HG03196 (cell line): Measurements from ENCODE around the gene TNFRSF4.

Experiments used
- ATAC-seq: cut with Tn5 transposase; IDR thresholded peaks from one replicate; pipeline ENCODE4 v1.9.1; 2021; ENCODE audit not compliant: unreplicated experiment

The TNFRSF4 gene

DNA sequence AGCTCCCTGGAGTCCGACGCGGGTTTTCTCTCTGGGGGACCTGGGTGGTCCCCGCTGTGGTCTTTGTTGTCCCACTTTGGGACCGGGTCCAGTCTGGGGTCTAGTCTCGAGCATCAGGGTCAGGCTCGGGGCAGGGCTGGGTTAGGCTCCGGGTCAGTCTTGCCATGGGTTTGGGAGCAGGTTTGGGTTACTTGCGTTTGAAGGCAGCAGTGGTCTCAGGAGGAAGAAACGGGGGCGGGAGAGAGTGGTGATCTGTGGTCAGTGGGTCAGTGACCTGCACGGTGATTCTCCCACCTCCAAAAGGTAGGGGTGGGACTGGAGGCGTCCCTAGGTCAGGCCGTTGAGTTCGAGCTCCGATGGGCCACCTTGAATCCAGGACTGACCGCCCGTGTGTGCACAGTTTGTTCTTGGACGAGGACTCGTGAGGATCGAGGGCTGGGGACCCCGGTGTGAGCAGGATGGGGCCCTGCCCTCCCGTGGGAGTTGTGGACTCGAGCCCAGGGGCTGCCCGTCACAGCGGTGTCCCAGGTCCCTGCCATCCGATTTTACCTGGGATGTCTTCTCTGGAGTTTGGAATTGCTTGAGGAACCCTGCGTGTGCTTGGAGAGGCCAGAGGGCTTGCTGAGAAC lies 20.3 kb upstream of the TNFRSF4 start:
- no peak for ATAC-seq

DNA sequence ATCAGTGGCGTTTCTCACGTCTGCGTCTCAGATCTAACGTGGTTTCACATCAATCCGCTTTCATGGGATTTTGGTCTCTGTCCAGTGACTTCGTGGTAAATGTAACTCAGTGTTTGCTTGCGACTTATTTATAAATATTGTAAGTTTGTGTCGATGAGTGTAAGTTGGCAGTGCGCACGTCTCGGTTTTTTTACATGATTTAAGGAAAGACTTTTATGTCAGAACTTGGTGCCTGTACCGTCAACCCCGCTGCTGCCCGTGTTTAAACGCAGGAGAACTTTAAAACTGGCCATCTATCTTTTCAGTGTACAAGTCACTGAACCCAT lies 19.6 kb upstream of the TNFRSF4 start:
- no peak for ATAC-seq

DNA sequence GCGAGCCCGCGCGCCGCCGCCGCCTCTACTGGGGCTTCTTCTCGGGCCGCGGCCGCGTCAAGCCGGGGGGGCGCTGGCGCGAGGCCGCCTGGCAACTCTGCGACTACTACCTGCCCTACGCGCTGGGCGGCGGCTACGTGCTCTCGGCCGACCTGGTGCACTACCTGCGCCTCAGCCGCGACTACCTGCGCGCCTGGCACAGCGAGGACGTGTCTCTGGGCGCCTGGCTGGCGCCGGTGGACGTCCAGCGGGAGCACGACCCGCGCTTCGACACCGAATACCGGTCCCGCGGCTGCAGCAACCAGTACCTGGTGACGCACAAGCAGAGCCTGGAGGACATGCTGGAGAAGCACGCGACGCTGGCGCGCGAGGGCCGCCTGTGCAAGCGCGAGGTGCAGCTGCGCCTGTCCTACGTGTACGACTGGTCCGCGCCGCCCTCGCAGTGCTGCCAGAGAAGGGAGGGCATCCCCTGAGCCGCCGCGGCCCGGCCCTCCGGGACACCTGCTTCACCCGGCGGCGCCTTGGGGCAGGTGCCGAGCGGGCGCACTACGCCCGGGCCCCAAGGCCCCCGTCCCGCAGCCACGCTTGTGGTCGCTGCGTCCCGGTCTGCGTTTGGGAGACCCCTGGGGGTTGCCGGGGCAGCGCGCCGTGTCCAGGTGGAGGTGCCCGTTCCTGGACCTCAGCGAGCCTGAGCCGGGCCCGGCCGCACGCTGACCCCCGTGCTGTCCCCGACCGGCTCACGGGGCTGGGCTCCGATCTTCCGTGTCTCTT lies 19.0 kb upstream of the TNFRSF4 start:
- ATAC-seq, result no peak

DNA sequence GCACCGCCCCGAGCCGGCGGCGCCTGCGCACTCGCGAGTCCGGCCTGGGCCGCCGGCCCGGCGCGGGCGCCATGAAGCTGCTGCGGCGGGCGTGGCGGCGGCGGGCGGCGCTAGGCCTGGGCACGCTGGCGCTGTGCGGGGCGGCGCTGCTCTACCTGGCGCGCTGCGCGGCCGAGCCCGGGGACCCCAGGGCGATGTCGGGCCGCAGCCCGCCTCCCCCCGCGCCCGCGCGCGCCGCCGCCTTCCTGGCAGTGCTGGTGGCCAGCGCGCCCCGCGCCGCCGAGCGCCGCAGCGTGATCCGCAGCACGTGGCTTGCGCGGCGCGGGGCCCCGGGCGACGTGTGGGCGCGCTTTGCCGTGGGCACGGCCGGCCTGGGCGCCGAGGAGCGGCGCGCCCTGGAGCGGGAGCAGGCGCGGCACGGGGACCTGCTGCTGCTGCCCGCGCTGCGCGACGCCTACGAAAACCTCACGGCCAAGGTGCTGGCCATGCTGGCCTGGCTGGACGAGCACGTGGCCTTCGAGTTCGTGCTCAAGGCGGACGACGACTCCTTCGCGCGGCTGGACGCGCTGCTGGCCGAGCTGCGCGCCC lies 18.3 kb upstream of the TNFRSF4 start, which contains the start of gene B3GALT6:
Gene B3GALT6 (plus strand): TSS at position 30 of the 588 bp plus-strand sequence. CDS start 42 bp downstream, at position 72.
- no peak for ATAC-seq

DNA sequence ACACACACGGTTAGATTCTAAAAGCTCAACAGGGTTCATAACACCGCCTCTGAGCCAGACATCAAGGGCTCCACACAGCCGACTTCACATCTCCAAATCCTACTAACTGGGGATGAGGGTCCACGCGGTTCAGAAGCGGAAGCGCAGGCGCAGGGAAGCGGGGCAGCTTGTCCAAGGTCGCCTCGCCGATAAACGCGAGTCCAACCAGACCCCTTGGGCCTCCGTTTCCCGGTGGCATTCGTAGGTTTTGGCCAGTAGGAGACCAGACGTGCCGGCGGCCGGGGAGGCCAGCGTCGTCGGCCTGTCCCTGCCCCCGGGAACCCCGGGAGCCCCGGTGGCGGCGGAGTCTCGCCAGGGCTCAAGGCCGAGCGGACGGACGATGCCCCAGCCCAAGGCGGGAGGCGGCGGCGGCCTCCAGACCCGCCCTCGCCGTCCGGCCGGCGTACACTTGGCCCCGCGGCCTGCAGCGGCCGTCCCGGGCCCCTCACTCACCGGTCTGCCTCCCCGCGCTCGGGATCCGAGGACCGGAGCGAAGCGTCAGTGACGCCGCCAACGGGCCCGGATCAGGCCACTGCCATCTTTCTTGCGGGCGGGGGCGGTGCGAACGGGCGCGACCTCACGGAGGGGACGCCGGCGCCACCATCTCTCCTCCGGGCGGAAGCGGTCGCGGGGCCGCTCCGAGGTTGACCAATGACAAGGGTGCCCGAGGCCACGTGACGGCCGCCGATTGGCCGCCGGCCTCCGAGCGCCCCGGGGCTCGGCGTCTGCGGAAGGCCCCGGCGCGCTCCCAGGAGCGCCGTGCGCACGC lies 17.7 kb upstream of the TNFRSF4 start, which contains the start of gene SDF4:
Gene SDF4 (minus strand): TSS at position 602 of the 808 bp plus-strand sequence. CDS start 3,229 bp downstream, outside the sequence.
- ATAC-seq, result peak; percentile 89

DNA sequence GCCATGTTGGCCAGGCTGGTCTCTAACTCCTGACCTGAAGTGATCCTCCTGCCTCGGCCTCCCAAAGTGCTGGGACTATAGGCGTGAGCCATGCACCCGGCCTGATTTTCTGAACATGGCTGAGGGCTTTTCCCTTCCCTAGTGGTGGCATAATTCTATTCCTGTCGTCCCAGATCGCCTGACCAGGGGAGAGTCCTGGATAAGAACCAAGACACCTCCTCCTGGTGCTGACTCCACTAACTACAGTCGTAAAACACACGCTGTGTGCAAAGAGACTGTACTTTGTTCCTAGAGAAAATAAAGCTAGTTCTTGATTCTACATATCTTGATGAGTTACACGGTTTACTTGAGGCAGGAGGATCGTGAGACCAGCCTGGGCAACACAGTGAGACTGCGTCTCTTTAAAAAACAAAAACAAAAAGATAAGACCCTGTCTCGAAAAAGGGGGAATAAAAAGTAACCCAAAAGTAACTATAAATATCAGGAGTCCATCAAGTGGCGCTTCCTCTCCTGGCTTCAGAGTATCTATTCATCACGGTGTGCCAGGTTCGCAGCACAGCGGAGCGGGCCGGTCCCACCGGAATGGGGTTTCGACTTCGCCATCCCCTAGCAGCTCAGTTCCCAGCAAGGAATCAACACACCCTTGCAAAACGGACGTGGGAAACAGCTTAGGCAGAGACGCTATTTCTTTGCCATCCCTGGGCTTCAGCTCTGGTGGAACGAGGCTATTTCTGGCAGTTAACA lies 16.9 kb upstream of the TNFRSF4 start:
- ATAC-seq, result no peak

DNA sequence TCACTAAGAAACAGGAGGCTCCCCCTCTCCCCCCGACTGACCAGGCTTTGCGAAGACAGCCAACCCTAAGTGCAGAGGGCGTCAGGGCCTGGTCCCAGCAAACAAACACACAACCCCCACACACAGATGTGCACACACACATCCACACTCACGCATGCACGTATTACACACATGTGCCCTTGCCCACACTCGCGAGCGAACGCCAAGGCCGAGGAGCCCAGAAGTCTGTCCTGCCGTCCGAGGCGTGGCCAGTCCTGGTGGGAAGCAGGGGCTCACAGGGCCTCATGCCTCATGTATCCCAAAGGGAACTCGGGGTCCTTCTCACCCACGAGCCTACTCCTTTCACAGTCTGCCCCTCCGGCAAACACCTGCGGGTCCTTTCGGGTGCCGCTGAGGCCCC lies 15.8 kb upstream of the TNFRSF4 start:
- ATAC-seq, result no peak

DNA sequence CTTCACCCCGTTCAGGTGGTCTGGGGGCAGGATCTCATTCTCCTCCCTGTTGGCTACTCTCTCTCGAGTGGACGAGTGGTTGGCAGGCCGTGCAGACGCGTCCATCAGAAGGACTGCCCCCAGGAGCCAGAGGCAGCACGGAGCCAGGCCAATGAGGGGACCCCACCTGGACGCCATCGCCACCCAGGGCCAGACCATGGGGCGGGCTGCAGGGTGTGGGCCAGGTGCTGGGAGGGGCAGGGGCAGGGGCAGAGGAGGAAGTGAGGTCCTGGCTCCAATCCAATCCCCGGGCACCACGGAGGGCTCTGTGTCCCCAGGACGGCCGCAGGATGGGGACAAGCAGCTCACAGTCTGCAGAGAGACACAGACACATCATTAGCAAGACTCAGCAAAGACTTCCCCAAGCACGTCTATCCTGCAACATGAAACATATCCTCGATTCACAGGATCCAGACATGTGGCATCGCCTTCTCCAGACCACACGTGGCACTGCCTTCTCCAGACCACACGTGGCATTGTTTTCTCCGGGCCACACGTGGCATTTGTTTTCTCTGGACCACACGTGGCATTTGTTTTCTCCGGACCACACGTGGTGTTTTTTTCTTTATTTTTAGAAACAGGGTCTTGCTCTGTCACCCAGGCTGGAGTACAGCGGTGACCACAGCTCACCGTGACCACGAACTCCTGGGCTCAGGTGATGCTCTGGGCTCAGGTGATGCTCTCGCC lies 14.8 kb upstream of the TNFRSF4 start:
- no peak for ATAC-seq

DNA sequence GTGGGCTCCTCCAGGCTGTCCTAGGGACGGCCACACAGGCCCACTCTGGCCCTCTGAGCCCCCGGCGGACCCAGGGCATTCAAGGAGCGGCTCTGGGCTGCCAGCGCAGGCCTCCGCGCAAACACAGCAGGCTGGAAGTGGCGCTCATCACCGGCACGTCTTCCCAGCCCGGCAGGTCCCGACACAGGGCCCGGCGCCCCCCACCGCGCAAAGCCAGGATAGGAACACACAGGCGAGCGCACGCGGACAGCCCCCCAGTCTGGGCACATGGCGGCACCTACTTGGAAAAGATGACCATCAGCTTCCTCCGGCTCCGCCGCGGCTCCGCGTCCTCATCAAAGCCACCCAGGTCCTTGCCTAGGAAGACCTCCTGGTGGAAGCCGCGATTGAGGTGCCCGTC lies 14.2 kb upstream of the TNFRSF4 start:
- ATAC-seq, result no peak

DNA sequence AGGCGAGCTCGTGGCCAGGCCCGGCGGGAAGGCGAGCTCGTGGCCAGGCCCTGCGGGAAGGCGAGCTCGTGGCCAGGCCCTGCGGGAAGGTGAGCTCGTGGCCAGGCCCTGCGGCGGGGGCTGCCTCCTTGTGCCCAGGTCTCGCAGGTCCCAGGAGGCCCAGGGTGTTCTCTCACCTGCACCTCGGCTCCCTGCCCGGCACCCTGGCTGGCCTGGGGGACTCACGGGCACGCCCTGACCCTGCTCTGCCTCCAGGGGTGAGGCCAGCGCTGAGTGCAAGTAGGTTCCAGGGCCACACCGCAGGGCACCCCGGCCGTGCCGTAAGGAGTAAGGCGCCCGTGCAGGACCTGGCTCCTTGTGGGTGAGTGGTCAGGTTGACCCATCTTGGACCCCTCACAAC lies 13.4 kb upstream of the TNFRSF4 start:
- no peak for ATAC-seq

DNA sequence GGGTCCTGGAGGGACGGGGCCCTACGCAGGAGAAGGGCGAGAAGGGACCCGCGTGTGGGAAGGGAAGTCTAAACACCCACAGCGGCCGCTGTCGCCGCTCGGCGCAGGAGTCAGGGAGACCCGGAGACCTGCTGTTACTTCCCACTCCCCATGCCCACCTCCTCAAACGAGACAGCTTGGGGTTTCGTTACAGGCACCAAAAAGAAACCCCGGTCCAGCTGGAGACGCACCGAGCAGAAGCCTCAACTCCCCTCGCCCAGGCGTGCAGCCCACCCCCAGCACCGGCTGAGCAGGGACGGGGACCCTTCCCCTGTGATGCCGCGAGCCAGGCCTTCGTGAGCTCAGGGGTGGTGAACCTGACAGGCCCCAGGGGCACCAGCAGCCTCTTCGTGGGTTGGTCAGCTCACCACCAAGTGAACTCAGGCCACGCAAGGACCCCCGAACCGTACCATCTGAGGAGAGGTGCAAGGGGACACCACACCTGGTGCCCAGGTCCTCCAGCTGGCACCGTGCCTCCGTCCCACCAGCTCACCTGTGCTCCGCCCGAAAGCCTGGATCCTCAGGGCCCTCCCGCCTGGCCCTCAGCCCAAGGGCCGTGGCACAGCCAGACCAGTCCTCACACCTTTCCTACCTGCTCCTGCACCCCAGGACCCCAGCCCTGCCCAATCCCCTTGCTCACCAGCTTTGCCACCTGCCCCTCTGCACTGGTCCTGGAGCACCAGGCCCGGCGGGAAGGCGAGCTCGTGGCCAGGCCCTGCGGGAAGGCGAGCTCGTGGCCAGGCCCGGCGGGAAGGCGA lies 12.8 kb upstream of the TNFRSF4 start:
- ATAC-seq, result no peak

DNA sequence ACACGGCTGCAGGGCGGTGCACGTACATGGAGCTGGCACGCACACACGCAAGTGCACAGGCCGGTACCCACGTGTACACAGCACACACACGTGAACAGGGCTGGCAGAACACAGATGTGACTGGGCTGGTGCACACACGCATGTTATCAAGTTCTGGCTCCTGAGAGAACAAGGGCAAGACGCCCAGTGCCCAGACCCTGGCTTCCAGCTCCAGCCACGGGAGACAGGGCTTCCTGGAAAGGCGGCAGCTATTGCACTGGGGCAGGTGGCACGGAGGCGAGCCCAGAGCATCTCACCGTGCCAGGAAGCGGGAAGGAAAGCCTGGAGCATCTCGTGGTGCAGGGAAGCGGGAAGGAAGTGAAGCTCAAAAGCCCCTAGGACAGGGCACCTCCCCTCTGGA lies 12.0 kb upstream of the TNFRSF4 start:
- ATAC-seq, result no peak

DNA sequence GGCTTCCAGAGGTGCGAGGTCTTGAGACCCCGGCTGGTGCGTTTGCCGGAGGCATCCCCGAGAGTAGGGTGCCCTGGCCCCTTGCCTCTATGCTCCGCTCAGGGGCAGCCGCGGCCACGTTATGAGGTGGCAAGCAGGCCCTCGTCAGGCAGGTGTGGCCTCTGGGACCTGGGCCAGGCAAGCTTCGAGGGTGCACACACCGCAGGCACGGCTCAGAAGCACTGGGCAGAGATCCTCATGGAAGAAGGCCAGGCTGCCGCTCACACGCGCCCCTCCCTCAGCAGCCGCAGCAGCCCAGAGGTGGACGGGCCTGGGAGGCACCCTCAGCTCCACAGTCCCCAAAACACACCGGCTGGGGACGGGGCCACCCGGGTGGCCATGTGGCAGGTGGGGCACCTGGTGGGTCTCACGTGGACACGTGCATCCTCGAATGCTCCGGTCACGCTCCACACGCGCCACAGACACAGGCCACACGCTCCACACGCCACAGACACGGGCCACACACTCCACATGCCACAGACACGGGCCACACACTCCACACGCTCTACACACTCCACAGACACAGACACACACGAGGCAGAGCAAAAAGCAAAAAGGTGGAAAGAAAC lies 11.4 kb upstream of the TNFRSF4 start:
- no peak for ATAC-seq

DNA sequence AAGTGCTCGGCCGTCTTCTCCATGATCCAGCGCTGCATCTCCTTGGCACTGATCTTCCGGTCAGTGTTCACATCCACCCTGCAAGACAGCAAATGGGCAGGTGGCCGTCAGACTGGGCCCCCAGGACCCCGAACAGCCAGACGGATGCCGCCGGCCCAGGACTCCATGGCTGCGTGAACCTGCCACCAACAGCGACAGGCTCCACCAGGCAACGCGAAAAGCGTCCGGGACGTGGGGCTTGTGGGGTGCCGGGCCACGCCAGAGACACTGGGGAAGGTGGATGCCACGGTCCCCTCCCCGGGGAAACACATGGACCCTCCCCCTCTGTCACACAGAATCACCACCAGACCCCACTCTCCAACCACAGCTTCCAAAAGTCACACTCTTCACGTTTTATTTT lies 9.9 kb upstream of the TNFRSF4 start:
- ATAC-seq, result no peak

DNA sequence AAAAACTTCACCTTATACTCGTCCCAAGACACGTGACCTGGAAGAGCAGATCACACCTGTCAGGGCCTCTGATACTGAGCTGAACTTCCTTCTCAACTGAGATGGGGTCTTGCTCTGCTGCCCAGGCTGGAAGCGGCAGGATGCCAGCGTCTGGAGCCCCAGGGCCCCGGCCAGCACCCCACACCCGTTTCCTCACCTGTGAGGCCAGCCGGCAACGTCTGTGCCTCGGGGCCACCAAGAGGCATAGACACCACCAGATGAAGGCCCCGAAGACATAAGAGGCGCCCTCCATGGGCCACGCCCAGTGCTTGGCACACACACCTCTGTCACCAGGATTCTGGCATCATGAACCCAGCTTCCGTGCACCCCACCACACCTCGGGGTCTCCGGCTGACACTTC lies 9.4 kb upstream of the TNFRSF4 start:
- no peak for ATAC-seq

DNA sequence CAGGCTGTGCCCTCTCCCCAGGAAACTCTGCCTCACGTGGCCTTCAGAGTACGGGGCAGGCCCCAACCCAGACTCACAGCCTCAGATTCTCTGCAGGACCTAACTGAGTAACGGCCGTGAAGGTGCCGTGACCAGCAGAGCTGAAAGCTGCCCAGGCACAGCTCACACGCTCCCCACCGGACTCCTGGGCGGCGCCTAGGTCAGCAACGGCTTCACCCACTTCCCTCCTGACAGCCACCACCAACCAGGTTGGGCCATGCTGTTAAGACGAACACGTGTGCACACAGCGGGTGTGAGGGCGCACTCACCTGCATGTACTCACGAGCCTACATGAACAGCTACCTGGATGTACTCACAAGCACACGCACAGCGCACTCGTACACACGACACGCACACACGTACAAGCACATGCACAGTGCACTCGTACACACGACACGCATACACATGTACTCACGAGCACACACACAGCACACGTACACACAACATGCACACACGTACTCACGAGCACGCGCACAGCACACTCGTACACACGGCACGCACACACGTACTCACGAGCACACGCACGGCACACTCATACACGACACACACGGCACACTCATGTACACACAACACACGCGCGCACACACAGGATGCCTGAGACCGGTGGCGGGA lies 8.7 kb upstream of the TNFRSF4 start:
- no peak for ATAC-seq

DNA sequence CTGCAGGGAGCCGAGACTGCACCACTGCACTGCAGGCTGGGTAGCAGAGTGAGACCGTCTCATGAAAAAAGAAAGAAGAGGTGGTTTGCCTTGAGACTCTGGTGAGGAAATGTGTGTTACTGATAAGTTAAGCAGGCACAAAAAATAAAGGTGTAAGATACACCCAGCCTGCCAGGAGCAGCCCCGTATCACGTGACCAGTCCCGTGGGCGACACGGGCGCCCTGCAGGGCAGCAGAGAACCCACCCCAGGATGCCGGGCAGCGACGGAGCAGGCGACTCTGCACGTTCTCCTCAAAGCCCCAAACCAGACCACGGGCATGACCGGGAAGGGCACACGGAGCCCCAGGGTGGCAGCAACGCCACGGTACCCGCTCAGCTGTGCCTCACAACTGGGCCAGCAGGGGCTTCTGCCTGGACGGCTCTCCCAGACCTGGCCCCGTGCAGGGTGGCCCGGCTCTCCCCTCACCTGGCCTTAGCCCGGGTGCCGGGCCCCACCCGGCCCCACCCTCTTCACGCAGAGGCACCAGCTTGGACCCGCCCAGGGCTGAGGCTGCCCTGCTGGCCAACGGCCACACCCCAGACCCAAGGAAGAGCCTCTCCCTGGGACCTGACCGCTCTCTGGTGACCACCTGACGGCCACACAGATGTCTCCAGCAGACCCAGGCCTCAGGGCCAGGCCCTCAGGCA lies 8.1 kb upstream of the TNFRSF4 start:
- no peak for ATAC-seq

DNA sequence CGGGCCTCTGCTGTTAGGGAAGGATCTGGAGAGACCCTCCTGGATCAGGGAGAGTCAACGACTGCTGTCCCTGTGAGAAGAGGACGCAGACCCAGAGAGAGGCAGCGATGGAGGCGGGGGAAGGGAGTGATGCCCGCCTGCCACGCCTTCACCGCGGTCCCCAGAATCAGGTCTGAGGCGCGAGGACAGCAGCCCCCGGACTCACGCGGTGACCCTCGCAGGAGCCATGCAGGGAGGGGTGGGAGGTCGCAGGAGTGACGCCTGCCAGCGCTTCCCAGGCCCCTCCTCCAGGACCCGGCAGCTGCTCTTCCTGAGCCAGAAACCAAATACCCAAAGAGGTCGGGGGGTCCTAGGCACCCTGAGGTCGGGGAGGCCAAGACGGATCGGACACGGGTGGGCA lies 6.2 kb upstream of the TNFRSF4 start:
- ATAC-seq, result no peak
